NT2/D1 (cell line): ENCODE results near the gene TKFC.

Experiments used
- SUZ12 ChIP-seq: IDR thresholded peaks from 2 replicates; pipeline ENCODE4 v1.6.1; 2011; ENCODE audit not compliant: insufficient read length, insufficient read depth; ENCODE audit errors: extremely low read depth
- YY1 ChIP-seq: IDR thresholded peaks from 2 replicates; pipeline ENCODE4 v1.6.1; 2011; ENCODE audit not compliant: insufficient read length, insufficient read depth
- ZNF274 ChIP-seq: IDR thresholded peaks from 2 replicates; pipeline ENCODE4 v1.6.1; 2011; ENCODE audit warnings: mild to moderate bottlenecking, low read depth, low read length

GRCh38 chr11:61287338-61287977, 45.6 kb upstream of the TKFC start:
- TF ChIP-seq SUZ12 (no peak), YY1 (no peak), ZNF274 (no peak)
